Suprapubic skin (tissue), 4 donors: ENCODE data around the gene TRIP13. TPM values are rescaled to one million over a fixed set of nuclear protein-coding genes. Genes with fewer than 3 reads are reported as not detected.
A peak's percentile ranks its signal among the peaks of the same experiment; 100 is the strongest.

Experiments used
- DNase-seq, 2 donors: peaks; one replicate each; pipeline ENCODE4 v3.0.0-alpha.2; 2019; ENCODE audit warnings: low spot score in 2 of 2
- H3K27ac ChIP-seq: fragments of 200-600 bp; sonication (generic); one replicate; pipeline ENCODE4 v1.5.1; 2019
- H3K27me3 ChIP-seq: fragments of 200-600 bp; sonication (generic); one replicate; pipeline ENCODE4 v1.5.1; 2019
- H3K36me3 ChIP-seq: fragments of 200-600 bp; sonication (generic); one replicate; pipeline ENCODE4 v1.5.1; 2019
- H3K4me1 ChIP-seq: fragments of 200-600 bp; sonication (generic); one replicate; pipeline ENCODE4 v1.5.1; 2019
- H3K4me3 ChIP-seq: fragments of 200-600 bp; sonication (generic); one replicate; pipeline ENCODE4 v1.5.1; 2019; ENCODE audit warnings: mild to moderate bottlenecking
- H3K9me3 ChIP-seq: fragments of 200-600 bp; sonication (generic); one replicate; pipeline ENCODE4 v1.5.1; 2019
- CTCF ChIP-seq, 2 donors: fragments of 200-600 bp in 1 of 2; fragments of 450-650 bp in 1 of 2; sonication (generic) in 1 of 2; IDR thresholded peaks; one replicate each; pipeline ENCODE4 v1.5.1; 2016 to 2019; ENCODE audit warnings: antibody characterized with exemption in 2 of 2, mild to moderate bottlenecking in 1 of 2, moderate library complexity in 1 of 2
- EP300 ChIP-seq: sonication (generic); formaldehyde crosslinking; IDR thresholded peaks from one replicate; pipeline ENCODE4 v1.6.1; 2017; ENCODE audit warnings: antibody characterized with exemption
- POLR2A ChIP-seq, 2 donors: fragments of 450-650 bp; IDR thresholded peaks; one replicate each; pipeline ENCODE4 v1.6.1; 2017; ENCODE audit warnings: antibody characterized with exemption in 2 of 2, mild to moderate bottlenecking in 2 of 2, moderate library complexity in 2 of 2
- POLR2AphosphoS5 ChIP-seq, 3 donors: sonication (generic); formaldehyde crosslinking; IDR thresholded peaks; one replicate each; pipeline ENCODE4 v1.6.1; 2017; ENCODE audit warnings: antibody characterized with exemption in 3 of 3
- WGBS: methylation state at CpG from one replicate; pipeline ENCODE4 v1.1.5; 2018; 5-methylcytosine and 5-hydroxymethylcytosine counted together
- total RNA-seq, 4 donors: library from RNA; depleted of rRNA; stranded (reverse); fragments of >200 nt; gene quantifications; one replicate each; pipeline ENCODE4 v1.1.0, GENCODE V29; 2016

Gene TRIP13
- total RNA-seq, 4 donors from 2014 or later: 1.1 to 3.7 (median 1.6) TPM

- H3K36me3 ChIP-seq: no peaks in the 10 kb centered on the region
- DNase-seq: peak in 1 of 2 donors; percentile 59
- H3K4me1 ChIP-seq: peaks cover 8% of the 10 kb centered on the region
- no peak overlapping the region for H3K27ac ChIP-seq
- TF ChIP-seq POLR2AphosphoS5 (IDR thresholded peaks at IDR 0.05) (no peak), EP300 (no peak), CTCF (IDR thresholded peaks at IDR 0.05) (no peak), POLR2A (IDR thresholded peaks at IDR 0.05) (no peak)
- peaks cover 49% of the 10 kb centered on the region for H3K27me3 ChIP-seq
- no peak overlapping the region for H3K4me3 ChIP-seq
- H3K9me3 ChIP-seq: no peaks in the 10 kb centered on the region
- WGBS: 87% methylated on average over 5 of the region's 12 CpGs
These were observed 70.1 kb downstream of the TRIP13 start for GRCh38 chr5:962801-963200.

- WGBS: 80% methylated on average over 1 of the region's 10 CpGs
- Histone ChIP-seq H3K4me3 (no peak overlapping the region), H3K27ac (no peak overlapping the region), H3K4me1 (peaks cover 6% of the 10 kb centered on the region), H3K27me3 (peaks cover 50% of the 10 kb centered on the region), H3K9me3 (no peaks in the 10 kb centered on the region), H3K36me3 (no peaks in the 10 kb centered on the region)
- no peak for DNase-seq
- TF ChIP-seq EP300 (no peak), CTCF (IDR thresholded peaks at IDR 0.05) (no peak), POLR2AphosphoS5 (IDR thresholded peaks at IDR 0.05) (no peak), POLR2A (IDR thresholded peaks at IDR 0.05) (no peak)
These were observed 70.6 kb downstream of the TRIP13 start for GRCh38 chr5:963310-963672.

- H3K27me3 ChIP-seq: peaks cover 50% of the 10 kb centered on the region
These were observed 71.2 kb downstream of the TRIP13 start for GRCh38 chr5:963673-964531.

GRCh38 chr5:964821-965220 lies 72.1 kb downstream of the TRIP13 start:
- DNase-seq: peak in 1 of 2 donors; percentile 76
- Histone ChIP-seq H3K4me1 (peaks cover 6% of the 10 kb centered on the region), H3K9me3 (no peaks in the 10 kb centered on the region), H3K36me3 (no peaks in the 10 kb centered on the region), H3K27me3 (peaks cover 57% of the 10 kb centered on the region), H3K4me3 (no peak overlapping the region), H3K27ac (no peak overlapping the region)
- WGBS: 87% methylated on average over 10 of the region's 10 CpGs
- TF ChIP-seq POLR2AphosphoS5 (IDR thresholded peaks at IDR 0.05) (no peak), EP300 (no peak), POLR2A (IDR thresholded peaks at IDR 0.05) (no peak), CTCF (IDR thresholded peaks at IDR 0.05) (no peak)

More at GRCh38 chr5:963673-964531, 71.2 kb downstream of the TRIP13 start:
- no peak overlapping the region for H3K27ac ChIP-seq
- no peaks in the 10 kb centered on the region for H3K36me3 ChIP-seq
- no peaks in the 10 kb centered on the region for H3K9me3 ChIP-seq
- H3K4me1 ChIP-seq: peaks cover 6% of the 10 kb centered on the region
- TF ChIP-seq POLR2AphosphoS5 (IDR thresholded peaks at IDR 0.05) (no peak), CTCF (IDR thresholded peaks at IDR 0.05) (no peak)
- H3K4me3 ChIP-seq: no peak overlapping the region
- WGBS: 57% methylated on average over 22 of the region's 31 CpGs
- DNase-seq: peak in 1 of 2 donors; percentile 79

- H3K36me3 ChIP-seq: no peaks in the 10 kb centered on the region
- H3K9me3 ChIP-seq: no peaks in the 10 kb centered on the region
- H3K4me1 ChIP-seq: peaks cover 6% of the 10 kb centered on the region
- no peak overlapping the region for H3K27ac ChIP-seq
- TF ChIP-seq CTCF (IDR thresholded peaks at IDR 0.05) (no peak), EP300 (no peak), POLR2AphosphoS5 (IDR thresholded peaks at IDR 0.05) (no peak)
- peaks cover 49% of the 10 kb centered on the region for H3K27me3 ChIP-seq
- no peak overlapping the region for H3K4me3 ChIP-seq
- 83% methylated on average over 32 of the region's 32 CpGs for WGBS
- DNase-seq: no peak
These were observed 73.1 kb downstream of the TRIP13 start for GRCh38 chr5:965604-966344.
